Endodermal cell (in vitro differentiated cells): ENCODE measurements around the gene HTRA2. TPM values are rescaled to one million over a fixed set of nuclear protein-coding genes. Genes with fewer than 3 reads are reported as not detected.
A peak's percentile ranks its signal among the peaks of the same experiment; 100 is the strongest.
"Not testable (repeated sequence)": the region's sequence is repeated elsewhere in the genome, so short reads cannot be mapped to it uniquely, and the experiment has no call there.

Experiments used
- DNase-seq: peaks from one replicate; pipeline ENCODE4 v3.0.0-alpha.2; 2017
- H3K27ac ChIP-seq: 2 replicates; pipeline ENCODE4 v1.5.1; 2013; ENCODE audit warnings: mild to moderate bottlenecking, low read depth, low read length, moderate library complexity
- H3K27me3 ChIP-seq: 2 replicates; pipeline ENCODE4 v1.6.1; 2013; ENCODE audit warnings: mild to moderate bottlenecking, low read length, moderate library complexity; ENCODE audit not compliant: insufficient read depth, control insufficient read depth, poor library complexity, severe bottlenecking
- H3K36me3 ChIP-seq: 2 replicates; pipeline ENCODE4 v1.7.0; 2013; ENCODE audit warnings: mild to moderate bottlenecking, low read length, moderate library complexity; ENCODE audit not compliant: control insufficient read depth, insufficient read depth
- H3K4me1 ChIP-seq: one replicate; pipeline ENCODE4 v1.7.0; 2013; ENCODE audit warnings: low read length; ENCODE audit not compliant: control insufficient read depth, insufficient read depth
- H3K4me3 ChIP-seq: 2 replicates; pipeline ENCODE4 v1.5.1; 2013; ENCODE audit warnings: mild to moderate bottlenecking, low read length, moderate library complexity
- H3K9ac ChIP-seq: 2 replicates; pipeline ENCODE4 v1.6.1; 2013; ENCODE audit warnings: mild to moderate bottlenecking, low read length, moderate library complexity; ENCODE audit not compliant: poor library complexity, severe bottlenecking; ENCODE audit errors: extremely low read depth
- H3K9me3 ChIP-seq: 2 replicates; pipeline ENCODE4 v1.6.1; 2013; ENCODE audit warnings: mild to moderate bottlenecking, low read length, moderate library complexity; ENCODE audit not compliant: control insufficient read depth
- H3K27ac Mint-ChIP-seq: 2 replicates; pipeline ENCODE4 v1.8.0; 2020; ENCODE audit warnings: mixed read lengths
- H3K27me3 Mint-ChIP-seq: 2 replicates; pipeline ENCODE4 v1.8.0; 2021; ENCODE audit warnings: mild to moderate bottlenecking, mixed read lengths; ENCODE audit not compliant: insufficient read depth
- H3K36me3 Mint-ChIP-seq: 2 replicates; pipeline ENCODE4 v1.8.0; 2020; ENCODE audit warnings: low read depth, mixed read lengths
- H3K4me1 Mint-ChIP-seq: 2 replicates; pipeline ENCODE4 v1.8.0; 2020; ENCODE audit warnings: mixed read lengths
- H3K4me3 Mint-ChIP-seq: 2 replicates; pipeline ENCODE4 v1.8.0; 2020; ENCODE audit warnings: mild to moderate bottlenecking, moderate library complexity, mixed read lengths
- H3K9me3 Mint-ChIP-seq: 2 replicates; pipeline ENCODE4 v1.8.0; 2020; ENCODE audit warnings: mild to moderate bottlenecking, mixed read lengths
- CTCF ChIP-seq: fragments of 200-600 bp; sonication (generic); conservative IDR thresholded peaks from 2 replicates; pipeline ENCODE4 v1.5.0; 2021; ENCODE audit warnings: antibody characterized with exemption, mild to moderate bottlenecking
- WGBS, 2 experiments: methylation state at CpG; one replicate each; pipeline versions ENCODE4 v1.1.5 to v1.1.7; 2013; ENCODE audit warnings: missing lambda C conversion rate in 2 of 2, mixed read lengths in 1 of 2; ENCODE audit not compliant: insufficient coverage in 1 of 2, insufficient read length in 1 of 2; 5-methylcytosine and 5-hydroxymethylcytosine counted together
- total RNA-seq, 2 donors: library from RNA; stranded (reverse); fragmentation: NEBNext Ultra II Directional in 1 of 2; extraction: Animal tissue kit (Norgen Biotek cat#: 25700) in 1 of 2; gene quantifications; 2 replicates in 1 of 2; 3 replicates in 1 of 2; pipeline ENCODE4 v1.2.1, GENCODE V29; 2021

The HTRA2 gene
- total RNA-seq, 2 donors from 2014 or later = 32.8 to 38.9 TPM

- peak; percentile 39 for DNase-seq
- H3K4me3 ChIP-seq = no peak overlapping the region
- no peaks in the 10 kb centered on the region for H3K36me3 ChIP-seq
- Mint-ChIP-seq H3K4me3 (no peak overlapping the region), H3K36me3 (peaks cover 6% of the 10 kb centered on the region), H3K27ac (no peak overlapping the region), H3K9me3 (no peaks in the 10 kb centered on the region), H3K4me1 (peaks cover 11% of the 10 kb centered on the region), H3K27me3 (peaks cover 56% of the 10 kb centered on the region)
- peaks cover 31% of the 10 kb centered on the region for H3K27me3 ChIP-seq
- no peaks in the 10 kb centered on the region for H3K4me1 ChIP-seq
- no peak for TF ChIP-seq CTCF
- no peak overlapping the region for H3K27ac ChIP-seq
- H3K9me3 ChIP-seq = no peaks in the 10 kb centered on the region
- WGBS, 2 experiments = 82 to 85% methylated on average over 5 to 7 of the region's 7 CpGs
- H3K9ac ChIP-seq = no peak overlapping the region
These were observed 28.8 kb downstream of the HTRA2 start for GRCh38 chr2:74558284-74559230.

GRCh38 chr2:74559912-74560311, 30.2 kb downstream of the HTRA2 start:
- no peak overlapping the region for H3K4me3 ChIP-seq
- no peak overlapping the region for H3K27ac Mint-ChIP-seq
- no peak overlapping the region for H3K9ac ChIP-seq
- peaks cover 36% of the 10 kb centered on the region for H3K27me3 ChIP-seq
- no peaks in the 10 kb centered on the region for H3K36me3 ChIP-seq
- TF ChIP-seq CTCF = no peak
- H3K4me1 Mint-ChIP-seq = peaks cover 9% of the 10 kb centered on the region
- 48 to 52% methylated on average over 4 to 5 of the region's 5 CpGs for WGBS, 2 experiments
- peak; percentile 61 for DNase-seq
- peaks cover 6% of the 10 kb centered on the region for H3K36me3 Mint-ChIP-seq
- no peaks in the 10 kb centered on the region for H3K9me3 Mint-ChIP-seq
- H3K27me3 Mint-ChIP-seq = peaks cover 52% of the 10 kb centered on the region
- H3K4me1 ChIP-seq = no peaks in the 10 kb centered on the region
- H3K9me3 ChIP-seq = no peaks in the 10 kb centered on the region
- H3K27ac ChIP-seq = no peak overlapping the region
- no peak overlapping the region for H3K4me3 Mint-ChIP-seq

- peak; percentile 57 for DNase-seq
- H3K36me3 Mint-ChIP-seq = peaks cover 6% of the 10 kb centered on the region
- H3K9ac ChIP-seq = no peak overlapping the region
- H3K27ac Mint-ChIP-seq = no peak overlapping the region
- H3K4me3 Mint-ChIP-seq = no peak overlapping the region
- H3K9me3 Mint-ChIP-seq = no peaks in the 10 kb centered on the region
- WGBS, 2 experiments = 79 to 100% methylated on average over 1 to 6 of the region's 6 CpGs
- no peak for TF ChIP-seq CTCF
- H3K27ac ChIP-seq = no peak overlapping the region
- no peaks in the 10 kb centered on the region for H3K9me3 ChIP-seq
- H3K4me3 ChIP-seq = no peak overlapping the region
- H3K36me3 ChIP-seq = no peaks in the 10 kb centered on the region
- H3K27me3 Mint-ChIP-seq = peaks cover 45% of the 10 kb centered on the region
- H3K27me3 ChIP-seq = peaks cover 29% of the 10 kb centered on the region
- peaks cover 9% of the 10 kb centered on the region for H3K4me1 Mint-ChIP-seq
- H3K4me1 ChIP-seq = no peaks in the 10 kb centered on the region
These were observed 30.9 kb downstream of the HTRA2 start for GRCh38 chr2:74560591-74560990.

GRCh38 chr2:74561022-74561421, 31.3 kb downstream of the HTRA2 start:
- peaks cover 41% of the 10 kb centered on the region for H3K27me3 Mint-ChIP-seq
- 92% methylated on average over 1 of the region's 1 CpG; no CpG with 5 or more reads in 1 of the 2 experiments for WGBS, 2 experiments
- H3K36me3 ChIP-seq, H3K27ac ChIP-seq, H3K27ac Mint-ChIP-seq, H3K9me3 Mint-ChIP-seq, H3K36me3 Mint-ChIP-seq, H3K4me1 ChIP-seq, H3K4me3 ChIP-seq, H3K4me3 Mint-ChIP-seq, DNase-seq, H3K9ac ChIP-seq, H3K9me3 ChIP-seq, H3K4me1 Mint-ChIP-seq: not testable (repeated sequence)
- H3K27me3 ChIP-seq = peaks cover 28% of the 10 kb centered on the region
